HG03196 (cell line): ENCODE results near the gene CWF19L2.
"Not testable (repeated sequence)": the region's sequence is repeated elsewhere in the genome, so short reads cannot be mapped to it uniquely, and the experiment has no call there.

Experiments
- ATAC-seq: cut with Tn5 transposase; IDR thresholded peaks from one replicate; pipeline ENCODE4 v1.9.1; 2021; ENCODE audit not compliant: unreplicated experiment

Gene CWF19L2

GRCh38 chr11:107439586-107440167 is 17.9 kb downstream of the CWF19L2 start:
- no peak for ATAC-seq

GRCh38 chr11:107438148-107438547 is 19.5 kb downstream of the CWF19L2 start:
- ATAC-seq = no peak

- ATAC-seq = no peak
Measured at GRCh38 chr11:107430525-107430924, 27.1 kb downstream of the CWF19L2 start.

- ATAC-seq = no peak
Measured at GRCh38 chr11:107427569-107428180, 29.9 kb downstream of the CWF19L2 start.

- ATAC-seq = no peak
Measured at GRCh38 chr11:107413352-107413751, 44.3 kb downstream of the CWF19L2 start.

GRCh38 chr11:107408762-107409211 is 48.8 kb downstream of the CWF19L2 start:
- ATAC-seq = no peak

- ATAC-seq = no peak
Measured at GRCh38 chr11:107405260-107405659, 52.4 kb downstream of the CWF19L2 start.

GRCh38 chr11:107401131-107401530 is 56.5 kb downstream of the CWF19L2 start:
- not testable (repeated sequence) for ATAC-seq

- no peak for ATAC-seq
Measured at GRCh38 chr11:107397357-107397756, 60.3 kb downstream of the CWF19L2 start.

- ATAC-seq = no peak
Measured at GRCh38 chr11:107392611-107393010, 65.0 kb downstream of the CWF19L2 start.

GRCh38 chr11:107390701-107391100 is 66.9 kb downstream of the CWF19L2 start:
- ATAC-seq = not testable (repeated sequence)

- no peak for ATAC-seq
Measured at GRCh38 chr11:107387666-107388065, 70.0 kb downstream of the CWF19L2 start.

- no peak for ATAC-seq
Measured at GRCh38 chr11:107385361-107385981, 72.2 kb downstream of the CWF19L2 start.

- ATAC-seq = no peak
Measured at GRCh38 chr11:107384144-107384852, 73.3 kb downstream of the CWF19L2 start.

GRCh38 chr11:107372439-107372838 is 85.2 kb downstream of the CWF19L2 start:
- ATAC-seq = no peak

- ATAC-seq = no peak
Measured at GRCh38 chr11:107370390-107370789, 87.2 kb downstream of the CWF19L2 start.

GRCh38 chr11:107359701-107360100 is 97.9 kb downstream of the CWF19L2 start:
- ATAC-seq = no peak

- no peak for ATAC-seq
Measured at GRCh38 chr11:107357877-107358276, 99.7 kb downstream of the CWF19L2 start.

GRCh38 chr11:107354780-107355179 is 102.8 kb downstream of the CWF19L2 start:
- no peak for ATAC-seq

GRCh38 chr11:107337917-107338316 is 119.7 kb downstream of the CWF19L2 start:
- no peak for ATAC-seq

- ATAC-seq = no peak
Measured at GRCh38 chr11:107331728-107332127, 125.9 kb downstream of the CWF19L2 start.

- ATAC-seq = no peak
Measured at GRCh38 chr11:107329164-107329563, 128.5 kb downstream of the CWF19L2 start.
